SH-SY5Y (cell line): ENCODE data around the gene SALL2.

ENCODE experiments used
- GATA2 ChIP-seq: IDR thresholded peaks from 2 replicates; pipeline ENCODE4 v1.6.1; 2011; ENCODE audit warnings: mild to moderate bottlenecking, low read depth, low read length
- GATA3 ChIP-seq: IDR thresholded peaks from 2 replicates; pipeline ENCODE4 v1.6.1; 2011; ENCODE audit warnings: low read depth, mild to moderate bottlenecking, low read length, moderate library complexity

DNA sequence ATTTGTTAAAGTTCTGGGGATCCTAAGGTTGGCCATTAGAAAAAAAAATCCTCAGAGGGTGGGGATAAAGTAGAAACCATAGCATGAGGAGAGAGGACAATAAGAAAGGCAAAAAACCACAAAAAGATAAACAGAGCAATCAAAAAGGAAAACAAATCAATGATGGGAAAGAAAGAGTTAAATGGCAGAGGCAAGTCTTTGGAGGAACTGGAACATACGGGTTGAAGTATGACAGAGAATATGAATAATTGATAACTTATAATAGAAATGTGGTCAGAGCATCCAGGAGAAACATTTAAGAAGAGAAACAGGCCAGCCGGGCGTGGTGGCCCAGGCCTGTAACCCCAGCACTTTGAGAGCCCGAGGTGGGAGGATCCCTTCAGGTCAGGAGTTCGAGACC, 17.8 kb upstream of the SALL2 start:
- TF ChIP-seq GATA3 (no peak), GATA2 (no peak)
